ENCODE results near the gene ADAMTS14.

- no peak for TF ChIP-seq YY1 (IDR thresholded peaks at IDR 0.05; ENCODE audit: insufficient read depth, insufficient read length)
- TF ChIP-seq SUZ12 (IDR thresholded peaks at IDR 0.05; ENCODE audit: extremely low read depth, insufficient read depth, insufficient read length) = no peak
- TF ChIP-seq ZNF274 (IDR thresholded peaks at IDR 0.05; ENCODE audit: low read depth, low read length) = no peak
These were observed 21.5 kb downstream of the ADAMTS14 start for GRCh38 chr10:70693619-70694335.

Measured in NT2/D1 (cell line).